WI38 (cell line): Measurements from ENCODE around the gene XPNPEP1.

Experiments
- H3K4me3 ChIP-seq: 2 replicates; pipeline ENCODE4 v1.5.1; 2011; ENCODE audit warnings: low read depth, mild to moderate bottlenecking, control low read depth, low read length
- CTCF ChIP-seq: IDR thresholded peaks from 2 replicates; pipeline ENCODE4 v1.5.1; 2012; ENCODE audit warnings: low read depth, mild to moderate bottlenecking, control low read depth, low read length

The XPNPEP1 gene

GRCh38 chr10:109846832-109847231 is 76.5 kb downstream of the XPNPEP1 start:
- no peak overlapping the region for H3K4me3 ChIP-seq
- TF ChIP-seq CTCF: no peak

- H3K4me3 ChIP-seq: no peak overlapping the region
- no peak for TF ChIP-seq CTCF
These were observed 78.0 kb downstream of the XPNPEP1 start for GRCh38 chr10:109845308-109845707.

GRCh38 chr10:109838592-109839244 is 84.6 kb downstream of the XPNPEP1 start:
- no peak overlapping the region for H3K4me3 ChIP-seq
- no peak for TF ChIP-seq CTCF

- no peak for TF ChIP-seq CTCF
- H3K4me3 ChIP-seq: no peak overlapping the region
These were observed 85.9 kb downstream of the XPNPEP1 start for GRCh38 chr10:109837384-109837783.

GRCh38 chr10:109835257-109835656 is 88.1 kb downstream of the XPNPEP1 start:
- no peak overlapping the region for H3K4me3 ChIP-seq
- TF ChIP-seq CTCF: no peak

- H3K4me3 ChIP-seq: no peak overlapping the region
- TF ChIP-seq CTCF: no peak
These were observed 91.5 kb downstream of the XPNPEP1 start for GRCh38 chr10:109831846-109832245.

GRCh38 chr10:109824206-109824605 is 99.1 kb downstream of the XPNPEP1 start:
- TF ChIP-seq CTCF: no peak

More at GRCh38 chr10:109824206-109824605, 99.1 kb downstream of the XPNPEP1 start:
- no peak overlapping the region for H3K4me3 ChIP-seq
